K562 (cell line): ENCODE measurements around the gene INTS1. TPM values are rescaled to one million over a fixed set of nuclear protein-coding genes. Genes with fewer than 3 reads are reported as not detected.
A peak's percentile ranks its signal among the peaks of the same experiment; 100 is the strongest.

Experiments used
- ATAC-seq: fragments of 200-7000 bp; cut with Tn5 transposase; 3 replicates; pipeline ENCODE4 v1.9.1; 2020; ENCODE audit warnings: moderate library complexity
- BruUV-seq: library from RNA; stranded (reverse); fragments of 400-500 nt; replicated peaks from 2 replicates; lab custom pipeline; 2021; lab: Mats Ljungman, UMichigan
- CTCF ChIA-PET: fragments of 300-600 bp; formaldehyde crosslinking; extraction: SDS; loops from one replicate; lab custom pipeline; 2021; ENCODE audit warnings: low intra/inter-chr PET ratio; lab: Yijun Ruan, JAX
- POLR2A ChIA-PET: fragments of 300-600, 350-650 bp; sonication (Branson Sonifier 250); formaldehyde crosslinking; extraction: SDS; loops from one replicate; lab custom pipeline; 2021; ENCODE audit warnings: antibody characterized with exemption, inconsistent platforms; lab: Yijun Ruan, JAX
- DNase-seq, 4 experiments: peaks; one replicate each; pipeline versions ENCODE4 v3.0.0 to v3.0.0-alpha.2; 2011 to 2018; ENCODE audit warnings: low spot score in 3 of 4, mixed read lengths in 3 of 4; ENCODE audit errors: extremely low read depth in 1 of 4
- FAIRE-seq: peaks from 2 replicates; lab custom pipeline; 2011; peaks lifted over from hg19 to GRCh38; lab: Jason Lieb, UNC
- H2AFZ ChIP-seq: 2 replicates; pipeline ENCODE4 v1.6.0; 2011; ENCODE audit warnings: low read depth, low read length, control low read depth, inconsistent platforms
- H3K27ac ChIP-seq: fragments of 200-600 bp; 3 replicates; pipeline ENCODE4 v1.8.0; 2011; ENCODE audit warnings: low read depth, mild to moderate bottlenecking, control low read depth, inconsistent platforms, low read length, moderate library complexity, mixed read lengths; ENCODE audit errors: extremely low read depth
- H3K27me3 ChIP-seq, 2 experiments: fragments of 300-600 bp in 1 of 2; 2 replicates in 1 of 2; 3 replicates in 1 of 2; pipeline versions ENCODE4 v1.6.0 to v1.8.0; 2011; ENCODE audit warnings: inconsistent platforms in 2 of 2, low read length in 2 of 2, mild to moderate bottlenecking in 1 of 2, mixed read lengths in 1 of 2, moderate library complexity in 1 of 2; ENCODE audit not compliant: control insufficient read depth in 2 of 2, insufficient read depth in 2 of 2
- H3K36me3 ChIP-seq: fragments of 300-600 bp; 3 replicates; pipeline ENCODE4 v1.8.0; 2011; ENCODE audit warnings: mild to moderate bottlenecking, low read length, inconsistent platforms; ENCODE audit not compliant: control insufficient read depth, insufficient read depth
- H3K4me1 ChIP-seq, 2 experiments: fragments of 200-600 bp in 1 of 2; replicated peaks in 1 of 2; 2 replicates in 1 of 2; 3 replicates in 1 of 2; pipeline versions ENCODE4 v1.5.1 to v1.8.0; 2011; ENCODE audit warnings: inconsistent platforms in 2 of 2, low read length in 2 of 2, mild to moderate bottlenecking in 1 of 2, mixed read lengths in 1 of 2, moderate library complexity in 1 of 2; ENCODE audit not compliant: control insufficient read depth in 2 of 2, insufficient read depth in 2 of 2
- H3K4me2 ChIP-seq: 2 replicates; pipeline ENCODE4 v1.6.1; 2011; ENCODE audit warnings: low read length, control low read depth, inconsistent platforms, mixed read lengths; ENCODE audit not compliant: insufficient read depth
- H3K4me3 ChIP-seq: fragments of 200-600 bp; sonication (generic), shearing (Covaris generic); 2 replicates; pipeline ENCODE4 v1.5.1; 2016; ENCODE audit warnings: control low read depth, inconsistent platforms
- H3K79me2 ChIP-seq: fragments of 200-600 bp; 3 replicates; pipeline ENCODE4 v1.8.0; 2011; ENCODE audit warnings: low read length, inconsistent platforms; ENCODE audit not compliant: control insufficient read depth, insufficient read depth
- H3K9ac ChIP-seq, 2 experiments: 2 replicates each; pipeline versions ENCODE4 v1.6.0 to v1.6.1; 2011; ENCODE audit warnings: low read depth in 2 of 2, low read length in 2 of 2, control low read depth in 1 of 2, inconsistent platforms in 1 of 2, mild to moderate bottlenecking in 1 of 2, mixed read lengths in 1 of 2; ENCODE audit not compliant: insufficient read depth in 1 of 2
- H3K9me1 ChIP-seq: one replicate; pipeline ENCODE4 v1.6.0; 2011; ENCODE audit warnings: inconsistent platforms, mild to moderate bottlenecking, low read length, moderate library complexity; ENCODE audit not compliant: control insufficient read depth, insufficient read depth
- H3K9me3 ChIP-seq: replicated peaks from 2 replicates; pipeline ENCODE4 v1.5.1; 2011; ENCODE audit warnings: low read depth, low read length, inconsistent platforms; ENCODE audit not compliant: control insufficient read depth, insufficient read depth
- H4K20me1 ChIP-seq: replicated peaks from 2 replicates; pipeline ENCODE4 v1.6.1; 2011; ENCODE audit warnings: low read length, inconsistent platforms, mixed read lengths; ENCODE audit not compliant: control insufficient read depth, insufficient read depth
- AFF1 ChIP-seq, 2 experiments: fragments of 450-650 bp; IDR thresholded peaks; 2 replicates each; pipeline ENCODE4 v1.6.1; 2018; ENCODE audit warnings: mild to moderate bottlenecking in 2 of 2, low read depth in 1 of 2; ENCODE audit not compliant: partially characterized antibody in 2 of 2
- FUS ChIP-seq: fragments of 200-400 bp; formaldehyde crosslinking; optimal IDR thresholded peaks from 2 replicates; pipeline ENCODE3; 2017; ENCODE audit warnings: low read depth, low read length
- KLF16 ChIP-seq: IDR thresholded peaks from 2 replicates; pipeline ENCODE4 v1.6.1; 2016; ENCODE audit warnings: antibody characterized with exemption
- MAFK ChIP-seq: IDR thresholded peaks from 2 replicates; pipeline ENCODE4 v1.6.1; 2011; ENCODE audit warnings: low read length, improper control_type of control experiment
- POLR2G ChIP-seq: fragments of 200-400 bp; formaldehyde crosslinking; IDR thresholded peaks from 2 replicates; pipeline ENCODE4 v1.6.1; 2017; ENCODE audit warnings: low read depth, mild to moderate bottlenecking, antibody characterized with exemption, low read length, moderate library complexity
- SAFB2 ChIP-seq: fragments of 200-400 bp; formaldehyde crosslinking; IDR thresholded peaks from 2 replicates; pipeline ENCODE4 v1.6.1; 2018; ENCODE audit warnings: borderline replicate concordance, low read length, low read depth, moderate library complexity; ENCODE audit not compliant: severe bottlenecking
- SNIP1 ChIP-seq: fragments of 450-650 bp; IDR thresholded peaks from 2 replicates; pipeline ENCODE4 v1.7.1; 2017; ENCODE audit warnings: low read depth, mild to moderate bottlenecking
- ZFX ChIP-seq: sonication (generic); formaldehyde crosslinking; IDR thresholded peaks from 2 replicates; pipeline ENCODE4 v1.8.0; 2022; ENCODE audit warnings: mild to moderate bottlenecking, missing genetic modification reagents, moderate library complexity
- ZNF212 ChIP-seq: fragments of 450-650 bp; formaldehyde crosslinking; IDR thresholded peaks from 2 replicates; pipeline ENCODE4 v1.4.0; 2020; ENCODE audit warnings: mild to moderate bottlenecking
- WGBS: fragments of 100-300 bp; shearing (Covaris generic); methylation state at CpG from one replicate; pipeline ENCODE4 v1.1.6; 2016; ENCODE audit warnings: low coverage, mixed read lengths; ENCODE audit not compliant: insufficient coverage; ENCODE audit errors: missing lambda C conversion rate; 5-methylcytosine and 5-hydroxymethylcytosine counted together
- in situ Hi-C: fragments of 300-500 bp; cut with MboI; formaldehyde crosslinking; loops from 4 replicates; pipeline ENCODE4 v1.15.0; 2018; ENCODE audit warnings: inconsistent platforms, mixed read lengths
- intact Hi-C: fragments of 100-400 bp; cut with micrococcal nuclease; formaldehyde crosslinking; loops from 2 replicates; pipeline ENCODE4 v1.14.2; 2022
- polyA plus RNA-seq, 8 experiments: library from polyadenylated mRNA; depleted of rRNA in 4 of 8; stranded (reverse) in 5 of 8; unstranded in 3 of 8; fragments of >200 nt; fragmentation: Nextera tagmentation in 2 of 8; fragmentation: Illumina TruSeq in 1 of 8; extraction: Ambion mirVana in 2 of 8; extraction: Trizol in 1 of 8; gene quantifications; 2 replicates each; pipeline versions ENCODE4 v1.2.1 to v1.2.3, GENCODE V29; 2011 to 2014; ENCODE audit warnings: inconsistent platforms in 1 of 8, missing spikeins in 1 of 8
- total RNA-seq, 7 experiments: library from RNA; depleted of rRNA in 6 of 7; stranded (reverse); fragments of >200 nt in 6 of 7; fragmentation: Illumina TruSeq in 2 of 7; extraction: Trizol in 2 of 7; gene quantifications; 2 replicates each; pipeline versions ENCODE4 v1.2.1 to v1.2.3, GENCODE V29; 2011 to 2021; ENCODE audit warnings: low replicate concordance in 1 of 7

INTS1 gene
- total and polyA plus RNA-seq, 9 of the 15 experiments (the other 6 are each of a cell fraction or from before 2014, with no cell fraction given): 0.34 to 119 (median 18.5) TPM

GRCh38 chr7:1468203-1468602 is 36.0 kb downstream of the INTS1 start:
- no peak for FAIRE-seq
- no peak for TF ChIP-seq ZNF212
- peak; percentile 69 for TF ChIP-seq POLR2G
- TF ChIP-seq SNIP1: no peak
- TF ChIP-seq, all 486 proteins: peak for 1

GRCh38 chr7:1466524-1467271 is 37.5 kb downstream of the INTS1 start:
- Histone ChIP-seq H3K79me2 (no peaks in the 10 kb centered on the region; the same call in 2 of the 3 replicates), H3K4me2 (no peak overlapping the region), H3K9ac (peak overlapping the region in 1 of 2 experiments; percentile 84; a peak in 3 of 4 replicates), H4K20me1 (no peaks in the 10 kb centered on the region), H2AFZ (no peak overlapping the region), H3K4me3 (no peak overlapping the region), H3K9me3 (no peaks in the 10 kb centered on the region), H3K4me1 (peaks cover 20 to 81% of the 10 kb centered on the region in 2 experiments), H3K27me3 (no peaks in the 10 kb centered on the region), H3K27ac (no peak overlapping the region; the same call in 2 of the 3 replicates), H3K9me1 (no peaks in the 10 kb centered on the region), H3K36me3 (peaks cover 20% of the 10 kb centered on the region; the same call in 1 of the 3 replicates)
- peak; percentile 46 for FAIRE-seq
- BruUV-seq: no TSS peak
- in situ Hi-C loops: loop anchor here (5.0 kb wide), 1 partner anchor 34 kb away; no protein-coding TSS in a partner anchor
- intact Hi-C loops: no loop called here
- peak; percentile 38 for ATAC-seq
- ChIA-PET POLR2A (interaction anchor here (0.6 to 1.0 kb wide), 3 partner anchors 18 to 366 kb away, joined by 3 read pairs; no protein-coding TSS in a partner anchor), CTCF (no interaction called here)
- WGBS: 72% methylated on average over 10 of the region's 17 CpGs
- DNase-seq: peak; percentile 55 to 63 (median 62)
- TF ChIP-seq SAFB2 (no peak), FUS (no peak), MAFK (no peak), KLF16 (no peak), AFF1 (IDR thresholded peaks at IDR 0.05; ENCODE audit: low read depth in 1 of 2, partially characterized antibody in 2 of 2) (no peak), ZFX (CRISPR knock-in tag) (no peak)

More at GRCh38 chr7:1468203-1468602, 36.0 kb downstream of the INTS1 start:
- H3K4me2 ChIP-seq: no peak overlapping the region
- no peaks in the 10 kb centered on the region for H3K79me2 ChIP-seq
- 90% methylated on average over 9 of the region's 13 CpGs for WGBS
- ChIA-PET CTCF (no interaction called here), POLR2A (no interaction called here)
- no TSS peak for BruUV-seq
- H2AFZ ChIP-seq: no peak overlapping the region
- intact Hi-C loops (no loop called here), in situ Hi-C loops (loop anchor here (5.0 kb wide), 1 partner anchor 36 kb away; no protein-coding TSS in a partner anchor)
- no peak overlapping the region for H3K27ac ChIP-seq
- H3K9me3 ChIP-seq: no peaks in the 10 kb centered on the region
- ATAC-seq: no peak
- no peaks in the 10 kb centered on the region for H3K27me3 ChIP-seq
- H3K9ac ChIP-seq: peak overlapping the region in 1 of 2 experiments; percentile 76; a peak in 2 of 4 replicates
- H3K9me1 ChIP-seq: no peaks in the 10 kb centered on the region
- DNase-seq: no peak
- no peak overlapping the region for H3K4me3 ChIP-seq
- peaks cover 6 to 75% of the 10 kb centered on the region in 2 experiments; a peak in 4 of 5 replicates for H3K4me1 ChIP-seq
- no peaks in the 10 kb centered on the region for H4K20me1 ChIP-seq
- peaks cover 34% of the 10 kb centered on the region; the same call in 2 of the 3 replicates for H3K36me3 ChIP-seq
